Karpas-422 (cell line): ENCODE measurements around the gene RAB31. TPM values are rescaled to one million over a fixed set of nuclear protein-coding genes. Genes with fewer than 3 reads are reported as not detected.
"Not testable (repeated sequence)": the region's sequence is repeated elsewhere in the genome, so short reads cannot be mapped to it uniquely, and the experiment has no call there.

ENCODE experiments used
- DNase-seq: peaks from one replicate; pipeline ENCODE4 v3.0.0-alpha.2; 2015
- H2AFZ ChIP-seq: fragments of 200-600 bp; sonication (generic); 2 replicates; pipeline ENCODE4 v1.6.1; 2014; ENCODE audit warnings: antibody characterized with exemption, low read length, mixed read lengths
- H3K27ac ChIP-seq: fragments of 200-600 bp; sonication (generic); 2 replicates; pipeline ENCODE4 v1.5.1; 2014; ENCODE audit warnings: mild to moderate bottlenecking, low read length, moderate library complexity
- H3K27me3 ChIP-seq: fragments of 200-600 bp; sonication (generic); 2 replicates; pipeline ENCODE4 v1.6.1; 2014; ENCODE audit warnings: low read length, mixed read lengths
- H3K36me3 ChIP-seq: fragments of 200-600 bp; sonication (generic); 2 replicates; pipeline ENCODE4 v1.6.1; 2014; ENCODE audit warnings: low read length, mixed read lengths; ENCODE audit not compliant: insufficient read depth
- H3K4me1 ChIP-seq: fragments of 200-600 bp; sonication (generic); 2 replicates; pipeline ENCODE4 v1.6.1; 2014; ENCODE audit warnings: mild to moderate bottlenecking, low read length, mixed read lengths
- H3K4me2 ChIP-seq: fragments of 200-600 bp; sonication (generic); 2 replicates; pipeline ENCODE4 v1.6.1; 2014; ENCODE audit warnings: low read length, low read depth, mild to moderate bottlenecking; ENCODE audit not compliant: poor library complexity, severe bottlenecking
- H3K4me3 ChIP-seq: fragments of 200-600 bp; sonication (generic); 2 replicates; pipeline ENCODE4 v1.5.1; 2014; ENCODE audit warnings: mild to moderate bottlenecking, antibody characterized with exemption, low read length, mixed read lengths
- H3K79me2 ChIP-seq: fragments of 200-600 bp; sonication (generic); 2 replicates; pipeline ENCODE4 v1.6.1; 2014; ENCODE audit warnings: mild to moderate bottlenecking, low read length, mixed read lengths
- H3K9ac ChIP-seq: fragments of 200-600 bp; sonication (generic); 2 replicates; pipeline ENCODE4 v1.6.0; 2014; ENCODE audit warnings: low read length
- H3K9me2 ChIP-seq: fragments of 200-600 bp; sonication (generic), shearing (Covaris generic); replicated peaks from 2 replicates; pipeline ENCODE4 v1.6.0; 2014; ENCODE audit warnings: mild to moderate bottlenecking, low read length, moderate library complexity; ENCODE audit not compliant: insufficient read depth
- H3K9me3 ChIP-seq: fragments of 300-700, 200-600 bp; sonication (generic); 2 replicates; pipeline ENCODE4 v1.6.1; 2014; ENCODE audit warnings: low read length, mixed read lengths
- H4K20me1 ChIP-seq: fragments of 200-600 bp; sonication (generic); 2 replicates; pipeline ENCODE4 v1.6.1; 2014; ENCODE audit warnings: mild to moderate bottlenecking, antibody characterized with exemption, low read length, low read depth; ENCODE audit not compliant: insufficient read depth
- total RNA-seq: library from RNA; depleted of rRNA; stranded (reverse); fragments of >200 nt; shearing (Covaris generic); gene quantifications from 2 replicates; pipeline ENCODE4 v1.2.3, GENCODE V29; 2014; ENCODE audit warnings: low replicate concordance

The RAB31 gene
- total RNA-seq, 1 experiment from 2014 or later: not detected

- Histone ChIP-seq H3K27me3 (no peaks in the 10 kb centered on the region), H2AFZ (no peak overlapping the region), H3K9me3 (no peaks in the 10 kb centered on the region), H3K79me2 (no peaks in the 10 kb centered on the region), H3K4me3 (no peak overlapping the region), H3K4me2 (no peak overlapping the region), H4K20me1 (no peaks in the 10 kb centered on the region), H3K9ac (no peak overlapping the region), H3K36me3 (no peaks in the 10 kb centered on the region), H3K27ac (no peak overlapping the region), H3K9me2 (no peaks in the 10 kb centered on the region), H3K4me1 (no peaks in the 10 kb centered on the region)
- no peak for DNase-seq
Observed at GRCh38 chr18:9852266-9853081, 144.4 kb downstream of the RAB31 start.

GRCh38 chr18:9854801-9855676 is 146.9 kb downstream of the RAB31 start:
- Histone ChIP-seq H3K4me3 (no peak overlapping the region), H2AFZ (no peak overlapping the region), H3K4me1 (no peaks in the 10 kb centered on the region), H3K27me3 (no peaks in the 10 kb centered on the region), H3K36me3 (no peaks in the 10 kb centered on the region), H3K79me2 (no peaks in the 10 kb centered on the region), H3K9ac (no peak overlapping the region), H3K9me2 (no peaks in the 10 kb centered on the region), H3K4me2 (no peak overlapping the region), H4K20me1 (no peaks in the 10 kb centered on the region), H3K9me3 (no peaks in the 10 kb centered on the region), H3K27ac (no peak overlapping the region)
- DNase-seq: no peak

GRCh38 chr18:9855681-9856080 is 147.6 kb downstream of the RAB31 start:
- Histone ChIP-seq H3K79me2 (no peaks in the 10 kb centered on the region), H2AFZ (no peak overlapping the region), H3K9me3 (no peaks in the 10 kb centered on the region), H3K27me3 (no peaks in the 10 kb centered on the region), H4K20me1 (no peaks in the 10 kb centered on the region), H3K9ac (no peak overlapping the region), H3K4me2 (no peak overlapping the region), H3K4me3 (no peak overlapping the region), H3K27ac (no peak overlapping the region), H3K9me2 (no peaks in the 10 kb centered on the region), H3K36me3 (no peaks in the 10 kb centered on the region), H3K4me1 (no peaks in the 10 kb centered on the region)
- no peak for DNase-seq

GRCh38 chr18:9856092-9856491 is 148.0 kb downstream of the RAB31 start:
- Histone ChIP-seq H3K9ac (no peak overlapping the region), H3K27me3 (no peaks in the 10 kb centered on the region), H3K4me3 (no peak overlapping the region), H3K4me1 (peaks cover under 1% of the 10 kb centered on the region; the same call in 1 of the 2 replicates), H3K27ac (no peak overlapping the region), H2AFZ (no peak overlapping the region), H3K36me3 (no peaks in the 10 kb centered on the region), H3K9me3 (no peaks in the 10 kb centered on the region), H3K79me2 (no peaks in the 10 kb centered on the region), H3K9me2 (no peaks in the 10 kb centered on the region), H3K4me2 (no peak overlapping the region), H4K20me1 (no peaks in the 10 kb centered on the region)
- DNase-seq: no peak

- not testable (repeated sequence) for H3K4me1 ChIP-seq, DNase-seq, H3K4me3 ChIP-seq, H3K9ac ChIP-seq, H3K9me2 ChIP-seq, H3K9me3 ChIP-seq, H3K36me3 ChIP-seq, H3K79me2 ChIP-seq, H4K20me1 ChIP-seq, H2AFZ ChIP-seq, H3K27me3 ChIP-seq, H3K4me2 ChIP-seq, H3K27ac ChIP-seq
Observed at GRCh38 chr18:9857479-9857998, 149.4 kb downstream of the RAB31 start.

- no peak overlapping the region for H3K4me3 ChIP-seq
- H3K9ac ChIP-seq: no peak overlapping the region
- no peaks in the 10 kb centered on the region for H3K36me3 ChIP-seq
- H2AFZ ChIP-seq: no peak overlapping the region
- no peaks in the 10 kb centered on the region for H3K27me3 ChIP-seq
- H3K4me1 ChIP-seq: peaks cover 11% of the 10 kb centered on the region
- H3K79me2 ChIP-seq: no peaks in the 10 kb centered on the region
- H3K9me2 ChIP-seq: no peaks in the 10 kb centered on the region
- DNase-seq: no peak
- no peak overlapping the region for H3K4me2 ChIP-seq
- H3K9me3 ChIP-seq: no peaks in the 10 kb centered on the region
- no peaks in the 10 kb centered on the region for H4K20me1 ChIP-seq
- no peak overlapping the region for H3K27ac ChIP-seq
Observed at GRCh38 chr18:9858642-9859041, 150.5 kb downstream of the RAB31 start.

GRCh38 chr18:9859232-9859631 is 151.1 kb downstream of the RAB31 start:
- Histone ChIP-seq H3K9me2 (no peaks in the 10 kb centered on the region), H3K4me2 (no peak overlapping the region), H3K9ac (no peak overlapping the region), H3K36me3 (no peaks in the 10 kb centered on the region), H3K9me3 (no peaks in the 10 kb centered on the region), H3K27me3 (no peaks in the 10 kb centered on the region), H4K20me1 (no peaks in the 10 kb centered on the region), H3K4me1 (peaks cover 11% of the 10 kb centered on the region), H3K4me3 (no peak overlapping the region), H2AFZ (no peak overlapping the region), H3K79me2 (no peaks in the 10 kb centered on the region), H3K27ac (no peak overlapping the region)
- DNase-seq: no peak

GRCh38 chr18:9860682-9861081 is 152.6 kb downstream of the RAB31 start:
- Histone ChIP-seq H3K4me1 (peaks cover 11% of the 10 kb centered on the region), H3K36me3 (no peaks in the 10 kb centered on the region), H3K9ac (no peak overlapping the region), H4K20me1 (no peaks in the 10 kb centered on the region), H3K9me3 (no peaks in the 10 kb centered on the region), H3K4me3 (no peak overlapping the region), H3K27ac (no peak overlapping the region), H3K4me2 (no peak overlapping the region), H3K79me2 (no peaks in the 10 kb centered on the region), H2AFZ (no peak overlapping the region), H3K27me3 (no peaks in the 10 kb centered on the region), H3K9me2 (no peaks in the 10 kb centered on the region)
- no peak for DNase-seq
